GM19193 (cell line): Measurements from ENCODE around the gene SPAG7.
A peak's percentile ranks its signal among the peaks of the same experiment; 100 is the strongest.

Experiments used
- POLR2A ChIP-seq: IDR thresholded peaks from 4 replicates; pipeline ENCODE4 v1.6.1; 2011; ENCODE audit not compliant: insufficient read depth, insufficient read length; ENCODE audit errors: extremely low read depth

Gene SPAG7

DNA sequence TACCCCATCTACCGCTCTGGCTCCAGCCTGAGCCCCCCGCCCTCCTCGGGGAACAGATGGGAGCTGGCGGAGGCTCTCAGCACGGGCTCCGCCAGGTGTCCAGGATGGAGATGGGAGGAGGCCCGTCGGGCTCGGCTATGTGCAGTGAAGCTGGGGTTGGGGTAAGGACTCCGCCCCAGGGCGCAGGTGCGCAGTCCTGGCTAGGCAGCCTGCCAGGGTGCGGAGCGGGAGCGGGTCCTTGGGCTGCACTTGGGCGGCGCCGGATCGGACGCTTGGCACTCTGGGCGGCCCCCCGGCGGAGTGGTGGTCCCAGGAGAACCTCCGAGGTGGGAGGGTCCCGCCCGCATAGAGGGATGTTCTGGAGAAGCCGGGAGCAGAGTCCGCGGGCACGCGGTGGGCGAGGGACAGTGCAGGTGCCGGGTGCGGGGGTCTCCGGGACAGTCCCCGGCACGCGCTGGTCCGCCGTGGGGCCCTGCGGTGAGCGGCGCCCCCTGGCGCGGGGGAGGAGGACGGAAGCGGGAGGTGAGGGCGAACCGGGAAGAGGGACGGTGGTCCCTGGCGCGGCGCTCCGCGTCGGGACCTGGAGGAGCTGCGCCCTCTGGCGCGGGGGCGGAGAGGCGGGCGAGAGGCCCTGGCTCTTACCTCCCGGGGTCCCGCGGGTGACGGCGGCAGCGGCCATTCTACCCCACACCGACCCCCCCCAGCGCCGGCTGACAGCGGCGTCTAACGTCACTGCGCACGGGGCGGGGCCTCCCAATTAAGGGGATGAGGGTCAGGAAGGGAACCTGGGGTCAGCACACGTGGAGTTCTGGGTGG is 19.5 kb upstream of the SPAG7 start, which contains the start of gene CAMTA2:
CAMTA2 (minus strand) TSS at position 725 of the 816 bp plus-strand sequence. CDS start 1,453 bp downstream, outside the sequence.
- peak; percentile 60 for TF ChIP-seq POLR2A

DNA sequence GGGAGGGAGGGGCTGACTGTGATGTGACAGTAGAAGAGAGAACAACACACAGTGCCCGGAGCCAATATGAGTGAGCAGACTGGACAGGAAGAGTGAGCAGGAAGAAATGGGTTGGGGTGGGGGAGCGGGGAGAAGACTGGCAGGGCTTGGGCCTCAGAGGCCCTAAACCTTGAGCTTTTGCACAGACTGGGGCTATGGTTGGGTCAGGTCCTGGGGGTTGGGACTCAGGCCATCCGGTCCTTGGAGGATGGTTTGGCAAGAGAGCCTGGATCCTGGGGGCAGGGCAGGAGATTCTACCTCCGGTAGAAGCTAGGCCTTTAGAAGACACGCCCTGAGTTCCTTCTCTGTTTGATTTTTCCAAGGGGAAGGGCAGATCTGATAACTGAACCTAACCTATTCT is 18.8 kb upstream of the SPAG7 start:
- TF ChIP-seq POLR2A: no peak

DNA sequence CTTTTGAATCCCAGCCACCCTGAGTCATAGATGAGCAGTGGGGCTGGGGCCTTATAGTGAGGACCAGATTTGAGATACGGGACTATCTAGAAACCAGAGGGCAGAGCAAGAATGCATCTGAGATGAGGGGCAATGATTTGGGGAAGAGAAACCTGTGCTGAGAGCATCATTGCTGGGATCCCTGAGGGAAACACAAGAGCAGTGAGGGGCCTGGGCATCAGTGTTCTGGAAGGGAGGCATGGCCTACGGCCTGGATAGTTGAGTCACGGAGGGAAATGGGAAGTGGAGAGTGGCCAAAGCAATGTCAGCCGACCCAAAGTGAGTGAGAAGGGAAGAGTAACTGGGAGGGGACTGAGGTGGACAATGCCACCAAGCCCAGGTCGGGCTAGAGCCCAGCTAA is 14.7 kb upstream of the SPAG7 start:
- no peak for TF ChIP-seq POLR2A

DNA sequence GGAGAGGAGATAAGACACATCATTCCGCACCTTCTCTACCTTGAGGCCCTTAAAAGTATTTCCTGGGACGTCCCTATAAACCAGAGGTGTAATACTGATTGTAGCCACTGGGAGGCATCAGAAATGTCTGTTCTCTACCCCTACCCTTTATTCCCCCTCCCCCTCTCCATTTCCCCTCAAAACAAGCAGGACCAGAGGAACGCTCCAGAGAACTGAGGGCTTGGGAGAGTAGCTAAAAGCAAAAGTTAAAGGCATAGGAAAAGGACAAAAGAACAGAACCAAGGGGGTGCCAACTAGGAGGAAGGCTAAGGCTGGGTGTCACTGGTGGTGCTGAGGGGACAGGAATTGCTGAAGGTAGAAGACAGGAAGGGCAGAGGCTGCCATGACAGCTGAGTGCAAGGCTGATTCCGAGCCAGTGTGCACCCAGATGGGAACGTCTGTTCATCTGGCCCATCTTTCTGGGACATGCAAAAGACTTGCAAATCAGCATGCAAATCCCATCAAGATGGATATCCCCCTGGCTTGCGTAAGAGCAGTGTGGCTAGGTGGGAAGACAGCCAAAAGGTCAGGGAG is 13.1 kb upstream of the SPAG7 start:
- TF ChIP-seq POLR2A: peak; percentile 57

- TF ChIP-seq POLR2A: no peak
Observed at GRCh38 chr17:4978726-4979125, 11.1 kb upstream of the SPAG7 start.

DNA sequence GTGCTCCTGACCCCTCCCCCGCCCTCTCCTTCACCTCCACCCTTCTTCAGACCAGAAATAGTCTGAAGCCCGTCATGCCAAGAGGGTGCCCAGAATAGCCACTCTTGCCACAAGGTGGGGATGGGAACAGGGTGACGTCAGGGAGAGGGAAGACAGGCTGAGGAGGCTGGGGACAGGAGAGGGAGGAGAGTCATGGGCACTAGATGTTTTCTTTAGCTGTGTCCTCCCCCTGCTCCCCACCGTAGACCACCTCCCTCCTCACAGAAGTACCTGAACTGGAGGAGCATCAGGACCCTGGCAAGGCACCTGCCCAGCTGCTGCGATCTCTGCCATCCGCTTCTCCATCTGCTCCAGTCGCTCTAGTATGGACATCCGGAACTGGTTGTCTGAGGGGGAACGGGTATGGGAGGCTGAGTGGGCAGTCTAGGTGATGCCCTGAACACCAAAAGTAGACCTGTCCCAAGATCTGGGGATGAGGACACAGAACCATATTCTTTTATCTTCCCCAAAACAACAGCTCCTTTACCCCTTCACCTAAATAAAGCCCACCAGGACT is 6.6 kb upstream of the SPAG7 start:
- TF ChIP-seq POLR2A: no peak

- TF ChIP-seq POLR2A: no peak
Observed at GRCh38 chr17:4973256-4974114, 5.9 kb upstream of the SPAG7 start.

DNA sequence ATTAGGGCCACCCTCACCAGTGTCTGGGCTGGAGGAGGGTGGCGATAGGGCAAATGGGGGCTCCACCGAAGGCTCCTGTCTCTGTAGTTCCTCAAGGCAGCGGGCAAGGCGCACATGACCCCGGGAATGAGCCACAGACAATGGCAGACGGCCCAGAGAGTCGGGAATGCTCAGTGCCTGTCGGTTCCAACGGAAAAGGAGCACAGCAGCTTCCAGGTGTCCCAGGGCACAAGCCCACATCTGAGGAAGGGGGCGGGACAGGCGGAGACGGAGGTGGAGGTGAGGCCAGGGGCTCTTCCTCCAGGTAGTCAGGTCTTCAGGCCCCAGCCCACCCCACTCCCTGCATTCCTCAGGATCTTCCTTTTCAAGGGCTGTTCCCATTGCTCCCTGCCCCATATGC is 5.1 kb upstream of the SPAG7 start:
- TF ChIP-seq POLR2A: no peak

DNA sequence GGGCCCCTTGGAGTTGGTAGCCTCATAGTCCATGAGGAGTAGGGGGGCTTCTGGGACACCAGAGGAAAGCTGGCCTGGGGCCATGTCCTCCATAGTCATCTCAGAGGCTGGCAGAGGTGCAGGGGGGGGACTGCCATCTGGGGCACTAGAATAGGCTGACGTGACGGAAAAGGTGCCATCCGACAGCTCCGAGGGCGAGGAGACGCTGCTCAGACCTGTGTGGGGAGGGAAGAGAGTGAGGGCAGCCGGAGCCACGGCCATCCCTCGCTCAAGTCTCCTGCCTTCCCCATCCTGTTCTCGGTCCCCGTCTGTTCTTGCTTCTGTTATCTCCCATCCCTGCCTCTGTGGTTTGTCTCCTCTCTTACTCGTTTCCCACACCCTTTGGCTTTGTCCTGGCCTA is 4.7 kb upstream of the SPAG7 start:
- no peak for TF ChIP-seq POLR2A

DNA sequence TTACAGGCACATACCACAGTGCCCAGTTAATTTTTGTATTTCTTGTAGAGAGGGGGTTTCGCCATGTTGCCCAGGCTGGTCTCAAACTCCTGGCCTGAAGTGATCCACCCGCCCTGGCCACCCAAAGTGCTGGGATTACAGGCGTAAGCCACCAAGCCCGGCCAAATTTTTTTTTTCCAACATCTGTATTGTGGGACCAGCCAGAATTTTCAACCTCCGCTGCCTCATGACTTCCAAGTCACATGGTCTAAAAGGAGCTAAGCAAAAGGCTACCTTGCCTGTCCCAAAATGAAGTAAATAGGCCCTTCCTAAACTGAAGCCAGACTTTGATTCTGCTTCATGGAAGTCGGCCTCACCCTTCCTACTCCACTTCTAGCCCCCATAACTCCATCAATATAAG is 4.2 kb upstream of the SPAG7 start:
- no peak for TF ChIP-seq POLR2A

- TF ChIP-seq POLR2A: no peak
Observed at GRCh38 chr17:4970273-4970672, 2.7 kb upstream of the SPAG7 start.

GRCh38 chr17:4969551-4970173 is 2.0 kb upstream of the SPAG7 start:
- TF ChIP-seq POLR2A: no peak

DNA sequence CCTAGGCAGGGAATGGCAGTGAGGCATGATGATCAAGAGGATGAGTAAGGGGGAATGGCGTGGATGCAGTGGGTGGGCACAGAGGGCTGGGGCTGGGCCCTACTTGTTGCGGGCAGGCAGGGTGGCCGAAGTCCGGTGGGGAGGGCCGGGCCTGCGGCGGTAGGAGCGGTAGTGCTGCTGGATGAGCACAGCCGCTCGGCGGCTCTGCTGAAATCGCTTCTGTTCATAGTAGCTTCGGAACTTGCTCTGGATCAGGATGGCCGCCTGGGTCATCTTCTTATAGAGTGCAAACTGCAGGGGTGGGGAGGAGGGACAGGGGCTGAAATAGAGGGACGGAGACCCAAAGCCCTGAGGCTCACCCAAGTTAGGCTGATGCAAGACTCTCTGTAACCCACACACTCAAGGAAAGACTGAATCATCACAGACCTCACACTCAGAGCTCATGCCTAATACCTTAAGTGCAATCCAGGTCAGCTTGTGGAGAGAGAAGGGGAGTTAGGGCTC is 1.5 kb upstream of the SPAG7 start:
- no peak for TF ChIP-seq POLR2A

- no peak for TF ChIP-seq POLR2A
Observed at GRCh38 chr17:4968486-4969046, 949 bp upstream of the SPAG7 start.
